ENCODE measurements around the gene FBRS.

FBRS gene

DNA sequence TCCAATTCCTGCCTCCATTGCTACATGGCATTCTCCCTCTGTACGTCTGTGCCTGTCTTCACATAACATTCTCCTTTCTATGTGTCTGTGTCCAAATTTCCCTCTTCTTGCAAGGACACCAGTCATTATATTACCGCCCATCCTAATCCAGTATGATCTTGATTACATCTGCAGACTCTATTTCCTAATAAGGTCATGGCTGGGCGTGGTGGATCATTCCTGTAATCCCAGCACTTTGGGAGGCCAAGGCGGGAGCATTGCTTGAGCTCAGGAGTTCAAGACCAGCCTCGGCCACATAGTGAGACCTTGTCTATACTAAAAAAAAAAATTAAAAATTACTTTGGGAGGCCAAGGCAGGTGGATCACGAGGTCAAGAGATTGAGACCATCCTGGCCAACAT, 12.5 kb upstream of the FBRS start:
- DNase-seq: no peak

DNA sequence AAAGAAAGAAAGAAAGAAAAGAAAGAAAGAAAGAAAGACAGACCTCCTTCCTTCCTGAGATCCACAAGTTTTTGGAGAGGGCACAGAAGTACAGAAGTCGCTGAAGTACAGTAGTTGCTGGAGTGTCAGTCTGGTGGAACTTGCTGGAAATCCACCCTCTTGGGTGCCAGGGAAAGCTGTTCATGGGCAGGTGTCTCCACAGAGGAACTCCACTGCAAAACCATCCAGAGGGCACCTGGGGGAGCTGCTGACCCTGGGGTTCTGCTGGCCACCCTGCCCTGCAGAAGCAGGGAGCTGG, 11.0 kb upstream of the FBRS start:
- DNase-seq: no peak

GRCh38 chr16:30649725-30650368, 8.4 kb upstream of the FBRS start:
- no peak for DNase-seq

- DNase-seq: peak; percentile 100
Measured at GRCh38 chr16:30650369-30651123, 7.7 kb upstream of the FBRS start, which contains the start of gene PRR14. Gene PRR14 (plus strand): TSS chr16:30650960. CDS start chr16:30651646, 686 bp downstream.

DNA sequence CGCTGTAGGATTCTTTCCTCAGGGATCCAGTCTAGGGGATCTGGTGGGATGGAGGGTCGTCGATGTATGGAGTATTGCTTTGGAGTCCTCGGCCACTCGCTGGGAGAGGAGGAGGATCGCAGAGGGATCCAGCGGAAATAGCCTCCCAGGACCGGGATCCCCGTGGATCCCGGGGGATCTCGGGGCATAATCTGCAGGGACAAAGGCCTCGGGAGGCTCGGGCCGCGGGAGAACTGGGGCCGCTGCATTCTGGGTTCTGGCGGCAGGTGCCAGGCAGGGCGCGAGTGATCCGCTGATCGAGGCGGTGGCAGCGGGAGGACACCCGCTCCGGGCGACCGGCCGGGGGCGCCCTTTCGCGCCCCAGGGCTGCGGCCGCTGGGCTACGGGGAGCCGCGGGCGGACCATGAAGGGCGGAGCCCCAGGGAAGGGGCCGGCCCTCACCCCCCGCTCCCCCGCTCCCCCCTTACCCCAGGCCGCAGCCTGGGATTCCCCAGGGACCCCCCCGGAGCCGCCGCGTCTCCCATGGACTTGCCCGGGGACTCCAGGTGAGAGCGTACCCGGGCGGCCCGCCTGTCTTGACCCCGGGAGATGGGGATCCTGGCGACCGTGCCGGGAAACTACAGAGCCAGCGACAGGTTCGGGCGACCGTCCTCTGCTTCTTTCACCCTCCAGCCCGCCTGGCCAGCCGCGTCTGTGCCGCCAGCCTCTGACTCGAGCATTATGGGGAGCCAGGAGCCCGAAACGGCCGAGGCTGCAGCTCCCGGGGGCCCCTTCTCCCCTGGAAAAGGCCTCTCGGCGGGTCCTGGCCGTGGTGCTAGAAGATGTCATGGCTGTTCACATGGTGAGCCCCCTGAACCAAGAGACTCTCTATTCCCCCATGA, 6.9 kb upstream of the FBRS start:
- DNase-seq: peak; percentile 69

DNA sequence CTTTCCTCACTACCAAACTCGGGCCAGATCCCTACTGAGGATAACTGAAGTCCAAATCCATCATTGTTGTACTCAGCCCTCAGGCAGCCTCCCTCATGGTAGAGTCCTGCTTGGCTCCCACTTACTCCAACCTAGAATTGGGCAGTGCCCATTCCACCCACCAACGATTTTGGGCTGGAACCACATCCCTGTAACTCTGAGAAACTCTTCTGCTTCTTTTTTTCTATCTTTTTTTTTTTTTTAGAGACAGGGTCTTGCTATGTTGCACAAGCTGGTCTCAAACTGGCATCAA, 6.3 kb upstream of the FBRS start:
- DNase-seq: no peak

DNA sequence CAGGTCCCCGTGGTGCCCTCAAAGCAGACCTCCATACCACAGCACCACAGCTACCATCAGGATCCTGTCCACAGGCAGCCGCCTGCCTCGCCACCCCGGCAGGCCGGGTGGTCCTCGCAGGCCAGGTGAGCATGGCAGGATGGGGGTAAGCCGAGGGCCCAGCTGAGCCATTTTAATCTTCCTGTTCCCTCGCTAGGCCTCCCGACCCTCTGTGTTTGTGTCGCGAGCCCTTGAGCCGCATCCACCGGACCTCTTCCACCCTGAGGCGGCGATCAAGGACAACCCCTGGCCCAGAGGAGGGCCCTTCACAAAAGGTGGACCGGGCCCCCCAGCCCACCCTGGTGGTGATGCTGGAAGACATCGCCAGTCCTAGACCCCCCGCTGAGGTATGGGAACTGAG, 5.5 kb upstream of the FBRS start:
- DNase-seq: no peak

DNA sequence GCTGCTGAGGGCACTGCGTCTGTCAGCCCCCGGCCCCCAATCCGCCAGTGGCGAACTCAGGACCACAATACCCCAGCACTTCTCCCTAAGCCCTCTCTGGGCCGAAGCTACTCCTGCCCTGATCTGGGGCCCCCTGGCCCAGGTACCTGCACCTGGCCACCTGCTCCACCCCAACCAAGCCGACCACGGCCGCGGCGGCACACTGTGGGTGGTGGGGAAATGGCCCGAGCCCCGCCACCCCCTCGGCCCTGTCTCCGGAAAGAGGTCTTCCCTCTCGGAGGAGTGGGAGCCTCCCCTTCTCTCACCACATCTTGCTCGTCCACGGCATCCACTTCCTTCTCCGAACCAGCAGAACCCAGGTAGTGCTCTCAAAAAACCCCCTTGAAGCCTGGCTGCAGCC, 3.4 kb upstream of the FBRS start:
- no peak for DNase-seq

DNA sequence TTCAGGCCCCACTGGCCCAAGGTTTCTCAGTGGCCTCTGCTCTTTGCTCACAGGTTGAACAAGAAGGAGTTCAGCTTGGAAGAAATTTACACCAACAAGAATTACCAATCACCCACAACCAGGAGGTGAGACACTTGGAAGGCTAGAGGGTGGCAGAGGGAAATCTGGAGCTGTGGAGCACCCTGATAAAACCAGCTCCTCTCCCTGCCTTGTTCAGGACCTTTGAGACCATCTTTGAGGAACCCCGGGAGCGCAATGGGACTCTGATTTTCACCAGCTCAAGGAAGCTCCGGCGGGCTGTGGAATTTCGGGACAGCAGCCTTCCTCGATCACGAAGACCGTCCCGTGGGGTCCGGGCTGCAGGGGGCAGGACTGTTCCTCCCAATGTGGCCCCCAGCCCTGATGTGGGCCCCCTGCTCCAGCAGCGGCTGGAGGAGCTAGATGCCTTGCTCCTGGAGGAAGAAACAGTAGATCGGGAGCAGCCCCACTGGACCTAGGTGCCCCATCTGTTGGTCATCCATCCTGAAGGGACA, 2.4 kb upstream of the FBRS start:
- no peak for DNase-seq

GRCh38 chr16:30656388-30656787, 1.8 kb upstream of the FBRS start:
- no peak for DNase-seq

DNA sequence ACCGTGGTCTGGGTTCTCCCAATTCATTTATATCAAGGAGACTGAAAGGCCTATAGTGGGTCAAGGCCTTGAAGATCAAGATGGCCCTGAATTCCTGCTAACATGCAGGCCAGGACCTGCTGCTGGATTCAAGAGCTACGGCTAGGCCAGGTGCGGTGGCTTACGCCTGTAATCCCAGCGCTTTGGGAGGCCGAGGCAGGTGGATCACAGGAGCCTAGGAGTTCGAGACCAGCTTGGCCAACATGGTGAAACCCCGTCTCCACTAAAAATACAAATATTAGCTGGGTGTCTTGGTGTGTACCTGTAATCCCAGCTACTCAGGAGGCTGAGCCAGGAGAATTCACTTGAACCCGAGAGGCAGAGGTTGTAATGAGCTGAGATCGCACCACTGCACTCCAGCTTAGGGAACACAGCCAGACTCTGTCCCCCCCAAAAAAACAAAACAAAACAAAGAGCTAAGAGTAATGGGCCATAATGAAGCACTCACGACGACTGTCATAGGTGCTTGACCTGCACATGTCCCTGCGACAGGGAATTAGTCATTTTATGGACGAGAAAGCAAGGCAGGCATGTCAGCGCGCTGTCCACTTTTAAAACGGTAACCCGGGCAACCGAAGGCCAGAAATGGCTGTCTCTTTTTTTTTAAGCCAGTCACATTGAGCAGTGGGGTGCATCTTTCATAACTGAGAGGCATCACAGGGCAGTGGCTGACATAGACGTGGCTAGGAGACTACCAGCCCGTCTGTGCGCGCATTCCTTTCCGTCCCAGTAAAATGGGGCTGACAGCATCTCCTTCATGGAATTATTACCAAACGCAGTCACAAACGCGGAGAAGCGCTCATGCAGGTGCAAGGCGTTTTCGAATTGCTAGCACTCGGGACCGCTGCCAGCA, 1.0 kb upstream of the FBRS start:
- no peak for DNase-seq

GRCh38 chr16:30658731-30659506, 688 bp downstream of the FBRS start:
- peak; percentile 96 for DNase-seq

DNA sequence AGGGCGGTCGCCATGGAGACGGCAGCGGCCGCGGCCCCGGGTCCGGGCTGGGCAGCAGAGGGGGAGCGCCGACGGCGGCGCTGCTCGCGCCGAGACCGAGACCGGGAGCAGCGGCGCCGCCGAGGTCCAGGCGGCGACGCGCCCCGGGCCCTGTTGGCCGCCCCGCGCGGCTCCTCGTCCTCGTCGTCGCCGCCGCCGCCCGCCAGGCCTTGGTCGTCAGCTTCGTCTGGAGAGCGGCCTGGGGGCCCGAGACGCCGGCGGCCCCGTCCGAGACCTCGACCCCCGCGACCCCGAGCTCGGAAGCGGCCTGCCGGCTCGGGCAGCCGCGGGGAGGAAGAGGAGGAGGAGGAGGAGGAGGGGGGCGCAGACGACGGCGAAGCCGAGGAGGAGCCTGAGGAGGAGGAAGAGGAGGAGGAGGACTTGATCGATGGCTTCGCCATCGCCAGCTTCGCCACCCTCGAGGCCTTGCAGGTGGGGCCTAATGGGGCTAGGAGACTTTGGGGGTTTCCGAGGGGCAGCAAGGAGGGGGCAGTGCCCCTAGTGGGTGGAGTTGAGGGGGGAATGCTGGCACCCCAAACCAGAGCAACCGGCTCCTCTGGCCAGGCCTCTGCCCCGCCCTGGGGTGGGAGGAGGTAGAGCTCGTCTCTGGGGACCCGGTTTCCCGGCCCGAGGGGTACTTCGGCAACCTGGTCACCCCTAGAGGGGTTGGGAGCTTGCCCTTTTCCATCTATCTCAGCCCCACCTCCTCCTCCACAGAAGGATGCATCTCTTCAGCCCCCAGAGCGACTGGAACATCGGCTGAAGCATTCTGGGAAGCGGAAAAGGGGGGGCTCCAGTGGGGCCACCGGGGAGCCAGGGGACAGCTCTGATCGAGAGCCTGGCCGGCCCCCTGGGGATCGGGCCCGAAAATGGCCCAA, 1.5 kb downstream of the FBRS start:
- DNase-seq: peak; percentile 29

DNA sequence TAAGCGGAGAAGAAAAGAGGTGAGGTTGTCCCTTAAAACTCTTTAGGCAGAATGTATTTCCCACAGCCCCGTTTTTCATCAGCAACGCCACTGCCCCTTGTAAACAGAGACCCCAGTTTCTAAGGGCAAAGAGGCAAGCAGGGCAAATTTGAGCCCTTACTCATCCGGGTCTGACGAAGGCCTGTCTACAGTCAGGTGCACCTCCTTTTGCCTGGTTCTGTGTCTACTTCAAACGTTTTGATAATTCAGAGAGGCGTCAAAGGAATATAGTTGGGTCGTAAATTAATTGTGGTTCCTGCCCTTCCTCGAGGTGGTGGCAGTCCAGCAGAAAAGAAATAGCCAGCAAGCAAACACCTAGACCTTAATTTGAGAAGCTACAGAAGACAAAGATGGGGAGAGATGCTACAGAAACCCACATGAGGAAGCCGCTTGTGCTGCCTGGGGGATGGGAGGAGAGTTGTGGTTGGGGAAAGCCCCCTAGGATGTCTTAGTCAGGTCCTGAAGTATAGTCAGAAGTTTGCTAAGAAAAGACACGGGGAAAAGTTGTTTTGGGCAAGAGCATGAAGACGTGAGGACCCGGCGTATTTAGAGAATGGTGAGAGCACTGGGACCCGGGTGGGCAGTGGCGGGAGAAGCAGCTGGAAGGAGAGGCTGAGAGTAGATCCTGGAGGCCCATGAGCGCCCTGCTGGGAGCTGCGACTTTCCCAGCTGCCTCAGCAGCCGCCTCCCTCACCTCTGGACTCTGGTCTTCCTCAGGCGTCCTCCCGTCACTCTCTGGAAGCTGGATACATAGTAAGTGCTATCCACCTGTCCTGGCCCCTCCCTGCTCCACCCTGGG, 2.4 kb downstream of the FBRS start:
- peak; percentile 36 for DNase-seq

DNA sequence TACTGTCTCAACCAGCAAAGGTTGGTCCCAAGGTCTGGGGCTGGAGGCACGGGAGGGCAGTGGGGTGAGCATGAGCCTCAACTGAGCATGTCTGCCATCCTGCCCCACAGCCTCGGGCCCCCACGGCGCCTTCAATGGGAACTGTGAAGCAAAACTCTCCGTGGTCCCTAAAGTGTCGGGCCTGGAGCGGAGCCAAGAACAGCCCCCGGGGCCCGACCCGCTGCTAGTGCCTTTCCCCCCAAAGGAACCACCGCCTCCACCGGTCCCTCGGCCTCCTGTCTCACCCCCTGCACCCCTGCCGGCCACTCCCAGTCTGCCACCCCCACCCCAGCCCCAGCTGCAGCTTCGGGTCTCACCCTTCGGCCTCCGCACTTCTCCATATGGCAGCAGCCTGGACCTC, 4.2 kb downstream of the FBRS start:
- no peak for DNase-seq

- no peak for DNase-seq
Measured at GRCh38 chr16:30663038-30663437, 4.8 kb downstream of the FBRS start.

DNA sequence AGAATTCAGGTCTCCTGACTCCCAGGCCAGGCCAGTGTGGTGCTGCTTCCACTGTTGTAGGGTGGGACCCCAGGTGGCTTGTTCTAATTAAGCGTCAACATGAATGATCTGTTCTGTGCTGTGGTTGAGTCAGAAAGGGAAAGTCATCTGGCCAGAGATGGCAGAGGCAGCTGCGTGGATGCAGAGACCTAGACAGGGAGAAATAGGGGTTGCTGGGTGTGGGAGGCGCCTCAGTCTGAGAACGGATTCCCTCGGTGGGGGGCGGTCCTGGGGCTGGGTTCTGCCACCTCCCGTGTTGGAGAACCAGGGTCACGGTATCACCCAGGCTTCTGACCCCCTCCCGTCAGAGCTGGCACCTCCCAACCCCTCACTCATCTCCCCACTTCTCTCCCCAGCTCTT, 5.6 kb downstream of the FBRS start:
- DNase-seq: no peak

GRCh38 chr16:30664616-30665109, 6.4 kb downstream of the FBRS start:
- no peak for DNase-seq

GRCh38 chr16:30665155-30665829, 7.1 kb downstream of the FBRS start:
- DNase-seq: no peak

Data from EL (cell line).